Stimulated activated CD8-positive, alpha-beta memory T cell treated with anti-CD3 and anti-CD28 coated beads, Interleukin-4, amount 100 ng/mL, for 24 hours (primary cell): ENCODE results near the gene C19orf67.
A peak's percentile ranks its signal among the peaks of the same experiment; 100 is the strongest.
"Not testable (repeated sequence)": the region's sequence is repeated elsewhere in the genome, so short reads cannot be mapped to it uniquely, and the experiment has no call there.

Experiments
- DNase-seq: peaks from one replicate; pipeline ENCODE4 v3.0.0-alpha.2; 2020; ENCODE audit warnings: low read depth

C19orf67 gene

DNA sequence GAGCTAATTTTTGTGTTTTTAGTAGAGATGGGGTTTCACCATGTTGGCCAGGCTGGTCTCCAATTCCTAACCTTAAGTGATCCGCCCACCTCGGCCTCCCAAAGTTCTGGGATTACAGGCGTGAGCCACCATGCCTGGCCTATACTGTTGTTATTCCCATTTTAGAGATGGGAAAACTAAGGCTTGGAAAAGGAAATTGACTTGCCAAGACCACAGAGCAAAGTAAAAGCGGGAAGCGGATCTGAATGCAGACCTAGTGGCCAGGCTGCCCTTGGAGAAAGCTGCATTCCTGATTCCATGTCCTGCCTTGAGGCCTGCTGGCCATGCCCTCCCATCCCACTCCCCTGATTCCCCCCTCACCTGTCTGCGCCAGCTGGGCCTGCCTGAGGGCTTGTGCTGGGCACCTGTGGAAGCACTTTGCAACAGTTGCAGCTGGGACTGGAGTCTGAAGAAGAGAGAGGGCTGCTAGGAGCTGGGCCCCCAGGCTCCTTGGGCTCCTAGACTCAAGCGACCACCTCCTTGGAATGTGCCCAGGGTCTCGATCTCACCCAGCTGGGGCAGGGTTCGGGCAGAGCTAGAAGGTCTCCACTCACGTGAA lies 29.4 kb downstream of the C19orf67 start:
- DNase-seq, result no peak

DNA sequence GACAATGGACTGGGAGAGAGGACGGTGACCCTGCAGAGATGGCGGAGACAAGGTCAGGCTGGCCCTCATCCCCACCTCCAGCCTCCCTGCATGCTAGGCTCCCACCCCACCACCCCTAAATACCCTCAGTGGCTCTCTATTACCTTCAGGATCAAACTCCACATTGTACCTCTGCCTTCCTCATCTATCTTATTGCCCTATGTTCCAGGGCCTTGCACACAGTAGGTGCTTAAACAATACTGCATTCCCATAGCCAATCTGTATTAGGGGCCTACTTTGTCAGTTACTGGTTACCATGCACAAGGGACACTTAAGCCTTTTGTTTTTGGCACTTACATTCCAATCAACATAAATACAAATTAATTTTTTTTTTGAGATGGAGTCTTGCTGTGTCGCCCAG lies 30.2 kb downstream of the C19orf67 start:
- DNase-seq, result no peak

DNA sequence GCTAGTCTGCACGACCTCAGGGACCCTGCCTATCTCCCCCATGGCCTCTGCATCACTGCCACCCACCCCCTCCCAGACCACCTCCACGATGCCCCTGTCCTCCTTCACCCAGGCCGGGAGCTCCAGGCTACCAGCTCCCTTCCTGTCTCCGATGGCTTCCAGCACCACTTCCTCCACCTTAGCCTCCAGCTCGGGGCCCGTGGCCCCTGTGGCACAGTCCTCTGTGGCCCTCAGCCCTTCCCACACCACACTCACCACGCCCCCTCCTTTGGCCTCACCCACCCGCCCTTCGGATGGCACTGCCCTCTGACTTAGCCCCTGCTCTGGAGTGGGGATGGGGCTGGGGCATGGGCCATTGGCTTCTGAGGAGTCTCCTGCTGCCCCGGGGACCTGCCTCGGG lies 30.9 kb downstream of the C19orf67 start:
- no peak for DNase-seq

DNA sequence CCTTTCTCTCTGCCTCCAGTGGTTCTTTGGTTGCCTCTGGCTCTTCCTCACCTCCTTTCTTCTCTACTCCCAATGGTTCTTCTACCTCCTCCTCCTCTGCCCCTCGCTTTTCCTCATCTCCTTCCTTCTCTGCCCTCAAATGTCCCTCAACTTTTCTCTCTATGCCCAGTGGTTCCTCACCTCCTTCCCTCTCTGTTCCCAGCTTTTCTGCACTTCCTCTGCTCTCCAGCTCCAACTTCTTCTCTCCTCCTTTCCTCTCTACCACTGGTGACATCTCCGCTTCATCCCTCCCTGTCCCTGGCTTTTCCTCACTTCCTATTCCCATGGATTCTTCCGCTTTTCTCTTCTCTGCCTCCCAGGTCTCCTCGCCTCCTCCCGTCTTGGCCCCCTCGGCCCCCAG lies 31.5 kb downstream of the C19orf67 start:
- no peak for DNase-seq

DNA sequence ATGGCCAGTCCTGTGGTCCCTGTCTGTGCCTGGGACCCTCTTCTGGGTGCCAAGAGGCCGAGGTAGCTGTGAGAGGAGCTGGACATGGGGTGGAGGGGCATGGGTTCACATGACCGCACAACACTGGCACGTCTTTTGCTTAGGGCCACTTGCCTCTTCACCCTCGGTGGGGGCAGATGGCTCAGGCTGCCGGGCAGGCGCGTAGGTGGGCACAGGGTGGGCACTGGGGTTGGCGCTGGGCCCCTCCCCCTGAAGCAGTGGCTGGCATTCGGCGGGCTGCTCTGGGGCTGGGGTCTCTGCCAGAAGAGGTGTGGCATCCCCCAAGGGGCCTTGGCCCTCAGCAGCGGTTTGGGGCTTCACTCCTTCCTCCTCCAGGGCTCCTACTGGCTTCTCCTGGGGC lies 32.1 kb downstream of the C19orf67 start:
- DNase-seq, result no peak

DNA sequence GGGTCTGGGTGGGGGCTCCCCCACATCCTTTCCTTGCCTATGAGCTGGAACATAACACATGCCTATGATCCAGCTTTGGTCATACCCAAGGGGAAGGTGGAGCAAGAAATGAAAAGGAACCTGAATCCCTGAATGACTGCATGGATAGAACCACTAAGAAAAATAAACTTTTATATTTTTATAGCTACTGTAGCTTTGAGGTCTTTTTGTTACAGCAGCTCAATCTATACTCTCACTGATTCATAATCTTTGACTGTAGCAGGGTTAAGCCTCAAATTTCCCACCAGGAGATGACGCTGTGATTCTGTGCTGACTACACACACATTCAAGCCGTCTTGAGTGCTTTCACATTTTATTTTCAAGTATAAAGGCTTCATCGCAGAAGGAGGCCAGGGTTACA lies 32.6 kb downstream of the C19orf67 start:
- no peak for DNase-seq

DNA sequence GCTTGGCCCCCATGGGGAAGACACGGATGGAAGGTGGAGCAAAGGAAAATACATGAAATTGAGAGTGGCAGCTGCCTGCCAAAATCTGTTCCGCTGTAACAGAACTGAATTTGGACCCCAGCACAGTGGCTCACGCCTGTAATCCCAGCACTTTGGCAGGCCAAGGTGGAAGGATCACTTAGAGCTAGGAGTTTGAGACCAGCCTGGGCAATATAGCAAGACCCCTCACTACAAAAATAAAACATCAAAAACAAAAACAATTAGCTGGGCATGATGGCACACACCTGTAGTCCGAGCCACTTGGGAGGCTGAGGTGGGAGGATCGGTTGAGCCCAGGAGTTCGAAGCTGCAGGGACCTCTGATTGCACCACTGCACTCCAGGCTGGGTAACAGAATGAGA lies 33.1 kb downstream of the C19orf67 start:
- DNase-seq, result no peak

DNA sequence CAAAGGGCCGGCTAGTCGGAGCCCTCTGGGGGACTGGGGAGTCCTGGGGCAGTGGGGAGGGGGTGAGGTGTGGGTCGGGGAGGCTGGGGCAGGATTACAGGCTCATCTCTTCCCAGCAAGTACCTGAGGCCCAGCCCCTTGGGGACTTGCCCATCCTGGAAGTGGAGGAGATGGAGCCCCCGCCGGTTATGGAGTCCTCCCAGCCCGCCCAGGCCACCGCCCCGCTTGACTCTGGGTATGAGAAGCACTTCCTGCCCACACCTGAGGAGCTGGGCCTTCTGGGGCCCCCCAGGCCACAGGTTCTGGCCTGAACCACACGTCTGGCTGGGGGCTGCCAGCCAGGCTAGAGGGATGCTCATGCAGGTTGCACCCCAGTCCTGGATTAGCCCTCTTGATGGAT lies 33.6 kb downstream of the C19orf67 start:
- no peak for DNase-seq

DNA sequence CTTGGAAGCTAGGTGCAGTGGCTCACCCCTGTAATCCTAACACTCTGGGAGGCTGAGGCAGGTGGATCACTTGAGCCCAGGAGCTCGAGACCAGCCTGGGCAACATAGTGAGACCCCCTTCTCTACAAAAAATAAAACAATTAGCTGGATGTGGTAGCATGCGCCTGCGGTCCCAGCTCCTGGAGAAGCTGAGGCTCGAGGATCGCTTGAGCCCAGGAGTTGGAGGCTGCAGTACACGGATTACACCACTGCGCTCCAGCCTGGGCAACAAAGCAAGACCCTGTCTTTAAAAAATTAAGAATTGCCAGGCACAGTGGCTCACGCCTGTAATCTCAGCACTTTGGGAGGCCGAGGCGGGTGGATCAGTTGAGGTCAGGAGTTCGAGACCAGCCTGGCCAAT lies 34.6 kb downstream of the C19orf67 start:
- not testable (repeated sequence) for DNase-seq

DNA sequence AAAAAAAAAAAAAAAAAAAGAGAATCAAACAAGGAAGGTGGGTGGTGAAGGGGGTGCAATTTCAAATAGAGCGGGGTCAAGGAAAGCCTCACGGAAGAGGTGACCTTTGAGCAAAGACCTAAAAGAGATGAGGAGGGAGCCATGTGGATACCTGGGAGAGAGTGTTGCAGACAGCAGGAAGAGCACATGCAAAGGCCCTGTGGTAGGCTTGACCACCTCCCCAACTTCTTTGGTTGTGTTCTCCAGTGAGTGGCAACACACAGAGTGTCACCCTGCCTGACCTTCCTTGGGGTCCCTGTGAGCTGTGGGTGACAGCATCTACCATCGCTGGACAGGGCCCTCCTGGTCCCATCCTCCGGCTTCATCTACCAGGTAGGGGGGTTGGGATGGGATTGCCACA lies 35.1 kb downstream of the C19orf67 start:
- DNase-seq, result no peak

DNA sequence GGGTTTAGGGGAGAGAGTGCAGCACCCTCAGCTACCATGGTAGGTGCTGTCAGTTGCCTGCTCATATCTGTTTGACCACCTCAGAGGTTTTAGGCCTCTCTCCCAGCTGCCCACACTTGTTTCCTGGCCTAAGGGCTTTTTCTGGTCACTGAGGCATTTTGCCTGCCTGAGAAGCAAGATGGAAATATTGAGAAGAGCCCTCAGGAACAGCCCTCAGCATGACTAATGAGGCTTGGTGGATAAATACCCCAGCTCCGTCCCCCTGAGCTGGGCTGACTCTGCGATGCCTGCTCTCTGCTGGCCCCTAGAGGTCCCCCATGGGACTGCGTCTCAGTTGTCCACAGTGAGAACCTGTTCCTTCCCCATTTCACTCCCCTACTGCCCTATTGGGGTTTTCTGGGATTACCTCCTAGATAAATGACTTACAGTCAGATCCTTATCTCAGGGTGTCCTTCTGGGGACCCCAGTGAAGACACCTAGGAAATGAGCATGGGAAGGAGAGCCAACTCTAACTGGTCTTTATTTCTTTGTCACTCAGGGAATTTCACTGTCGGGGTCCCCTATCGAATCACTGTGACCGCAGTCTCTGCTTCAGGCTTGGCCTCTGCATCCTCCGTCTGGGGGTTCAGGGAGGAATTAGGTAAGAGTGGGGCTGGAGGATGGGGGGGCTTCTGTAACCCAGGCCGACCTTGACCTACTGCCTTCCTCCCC lies 37.0 kb downstream of the C19orf67 start:
- DNase-seq, result peak; percentile 67

DNA sequence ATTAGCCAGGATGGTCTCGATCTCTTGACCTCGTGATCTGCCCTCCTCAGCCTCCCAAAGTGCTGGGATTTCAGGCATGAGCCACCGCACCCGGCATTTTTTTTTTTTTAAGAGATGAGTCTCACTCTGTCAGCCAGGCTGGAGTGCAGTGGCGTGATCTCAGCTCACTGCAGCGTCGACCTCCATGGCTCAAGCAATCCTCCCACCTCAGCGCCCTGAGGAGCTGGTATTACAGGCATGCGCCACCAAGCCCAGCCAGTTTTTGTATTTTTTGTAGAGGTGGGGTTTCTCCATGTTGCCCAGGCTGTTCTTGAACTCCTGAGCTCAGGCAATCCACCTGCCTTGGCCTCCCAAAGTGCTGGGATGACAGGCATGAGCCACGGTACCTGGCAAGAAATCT lies 37.7 kb downstream of the C19orf67 start:
- DNase-seq, result not testable (repeated sequence)

DNA sequence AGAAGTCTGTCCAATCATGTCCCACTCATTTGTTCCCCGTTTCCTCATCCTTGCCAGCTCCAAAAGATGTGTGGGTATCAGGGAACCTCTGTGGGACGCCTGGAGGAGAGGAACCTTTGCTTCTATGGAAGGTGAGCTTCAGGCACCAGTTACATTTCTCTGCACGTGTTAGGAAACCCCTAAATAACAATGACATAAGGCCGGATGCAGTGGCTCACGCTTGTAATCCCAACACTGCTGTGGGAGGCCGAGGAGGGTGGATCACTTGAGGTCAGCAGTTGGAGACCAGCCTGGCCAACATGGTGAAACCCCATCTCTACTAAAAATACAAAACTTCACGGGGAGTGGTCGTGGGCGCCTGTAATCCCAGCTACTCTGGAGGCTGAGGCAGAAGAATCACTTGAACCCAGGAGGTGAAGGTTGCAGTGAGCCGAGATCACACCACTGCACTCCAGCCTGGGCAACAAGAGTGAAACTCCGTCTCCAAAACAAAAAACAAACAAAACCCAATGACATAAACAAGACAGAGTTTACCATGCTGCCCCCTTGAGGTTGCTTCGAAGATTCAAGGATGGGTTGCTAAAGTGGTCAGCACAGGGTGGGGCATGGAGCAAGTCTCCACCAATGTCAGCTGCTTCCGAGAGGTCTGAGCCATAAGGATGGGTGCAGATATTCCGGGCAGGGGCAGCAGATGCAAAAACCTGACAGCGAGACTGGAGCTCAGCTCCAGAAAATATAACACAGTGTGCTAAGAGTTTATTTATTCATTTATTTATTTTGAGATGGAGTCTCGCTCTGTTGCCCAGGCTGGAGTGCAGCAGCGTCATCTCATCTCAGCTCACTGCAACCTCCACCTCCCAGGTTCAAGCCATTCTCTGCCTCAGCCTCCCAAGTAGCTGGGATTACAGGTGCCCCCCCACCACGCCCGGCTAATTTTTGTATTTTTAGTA lies 42.6 kb downstream of the C19orf67 start:
- DNase-seq, result peak; percentile 19

DNA sequence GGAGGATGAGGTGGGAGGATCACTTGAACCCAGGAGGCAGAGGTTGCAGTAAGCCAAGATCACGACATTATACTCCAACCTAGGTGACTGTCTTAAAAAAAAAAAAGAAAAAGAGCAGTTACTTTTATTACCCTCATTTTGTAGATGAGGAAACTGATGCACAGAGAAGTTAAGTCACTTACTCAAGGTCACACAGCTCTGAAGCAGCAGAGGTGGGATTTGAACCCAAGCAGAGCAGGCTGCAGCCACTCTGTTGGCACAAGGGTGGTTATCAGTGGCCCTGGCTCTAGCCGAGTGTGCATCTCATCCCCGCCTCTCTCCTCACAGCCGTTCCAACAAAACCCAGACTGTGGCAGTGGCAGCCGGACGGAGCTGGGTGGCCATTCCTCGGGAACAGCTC lies 46.4 kb downstream of the C19orf67 start:
- DNase-seq, result no peak

DNA sequence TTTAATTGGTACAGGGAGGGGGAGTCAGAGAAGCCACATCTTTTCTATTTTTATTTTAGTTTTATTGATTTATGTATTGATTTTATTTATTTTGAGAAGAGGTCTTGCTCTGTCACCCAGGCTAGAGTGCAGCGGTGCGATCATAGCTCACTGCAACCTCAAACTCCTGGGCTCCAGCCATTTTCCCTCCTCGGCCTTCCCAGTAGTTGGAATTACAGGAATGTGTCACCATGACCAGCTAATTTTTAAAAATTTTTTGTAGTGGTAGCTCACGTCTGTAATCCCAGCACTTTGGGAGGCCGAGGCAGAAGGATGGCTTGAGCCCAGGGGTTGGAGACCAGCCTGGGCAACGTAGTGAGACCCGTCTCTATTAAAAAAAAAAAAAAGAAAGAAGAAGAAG lies 49.9 kb downstream of the C19orf67 start:
- no peak for DNase-seq

DNA sequence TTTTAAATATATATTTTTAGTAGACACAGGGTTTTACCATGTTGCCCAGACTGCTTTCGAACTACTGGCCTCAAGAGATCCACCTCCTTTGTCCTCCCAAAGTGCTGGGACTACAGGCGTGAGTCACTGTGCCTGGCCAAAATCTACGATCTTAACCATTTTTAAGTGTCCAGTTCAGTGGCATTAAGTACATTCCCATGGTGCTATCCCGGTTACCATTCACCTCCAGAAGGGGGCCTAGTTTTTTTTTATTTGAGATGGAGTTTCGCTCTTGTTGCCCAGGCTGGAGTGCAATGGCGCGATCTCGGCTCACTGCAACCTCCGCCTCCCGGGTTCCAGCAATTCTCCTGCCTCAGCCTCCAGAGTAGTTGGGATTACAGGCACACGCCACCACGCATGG lies 50.4 kb downstream of the C19orf67 start:
- not testable (repeated sequence) for DNase-seq

DNA sequence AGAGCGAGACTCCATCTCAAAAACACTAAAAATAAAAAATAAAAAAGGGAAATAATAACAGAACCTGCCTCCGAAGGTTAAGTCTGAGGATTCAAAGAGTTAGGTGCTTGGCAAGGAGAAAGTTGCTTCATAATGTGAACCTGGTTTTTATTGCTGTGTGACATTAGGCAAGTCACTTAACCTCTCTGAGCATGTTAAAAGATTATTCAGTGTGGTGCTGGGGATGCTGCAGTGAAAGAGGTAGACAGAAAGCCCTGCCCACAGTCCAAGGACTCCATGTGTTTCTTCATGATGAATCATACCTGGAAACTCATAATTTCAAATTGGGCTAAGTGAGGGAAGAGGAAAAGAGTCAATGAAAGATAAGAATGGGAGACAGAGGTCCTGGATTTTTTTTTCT lies 51.6 kb downstream of the C19orf67 start:
- DNase-seq, result no peak

DNA sequence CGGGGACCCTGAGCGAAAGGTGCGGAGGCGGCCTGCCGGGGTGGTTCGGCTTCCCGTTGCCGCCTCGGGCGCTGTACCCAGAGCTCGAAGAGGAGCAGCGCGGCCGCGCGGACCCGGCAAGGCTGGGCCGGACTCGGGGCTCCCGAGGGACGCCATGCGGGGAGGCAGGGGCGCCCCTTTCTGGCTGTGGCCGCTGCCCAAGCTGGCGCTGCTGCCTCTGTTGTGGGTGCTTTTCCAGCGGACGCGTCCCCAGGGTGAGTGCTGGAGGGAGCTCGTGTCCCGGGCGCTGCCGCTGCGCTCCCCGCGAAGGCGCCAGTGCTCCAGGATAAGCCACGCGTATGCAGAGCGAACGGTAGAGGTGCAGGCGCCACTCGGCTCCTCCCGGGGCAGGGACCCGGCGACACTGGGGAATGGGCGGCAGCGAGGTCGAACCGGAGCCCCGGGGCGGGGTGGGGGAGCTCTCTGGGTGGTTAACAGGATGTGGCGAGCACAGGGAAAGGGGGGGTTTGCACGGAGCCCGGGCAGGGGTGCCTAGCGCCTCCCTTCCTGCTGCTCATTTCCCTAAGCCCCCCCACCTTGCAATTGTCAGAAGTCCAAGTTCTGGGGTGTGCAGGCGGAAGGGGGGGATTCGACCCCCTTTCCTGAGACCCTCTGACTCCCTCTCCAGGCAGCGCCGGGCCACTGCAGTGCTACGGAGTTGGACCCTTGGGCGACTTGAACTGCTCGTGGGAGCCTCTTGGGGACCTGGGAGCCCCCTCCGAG lies 53.7 kb downstream of the C19orf67 start, which contains the start of gene IL27RA:
IL27RA (plus strand) TSS at position 44 of the 762 bp plus-strand sequence; CDS start at position 155, 111 bp downstream.
- DNase-seq, result peak; percentile 67
